HCT116 (cell line): ENCODE data around the gene SLMAP. TPM values are rescaled to one million over a fixed set of nuclear protein-coding genes. Genes with fewer than 3 reads are reported as not detected.
A peak's percentile ranks its signal among the peaks of the same experiment; 100 is the strongest.

Experiments
- ATAC-seq: fragments of 200-7000 bp; cut with Tn5 transposase; 2 replicates; pipeline ENCODE4 v1.9.1; 2020; ENCODE audit warnings: mild to moderate bottlenecking, moderate library complexity
- Bru-seq: library from RNA; stranded (reverse); fragments of 400-500 nt; gene quantifications from one replicate; lab custom pipeline; 2021; lab: Mats Ljungman, UMichigan
- BruChase-seq, 2 experiments: library from RNA; stranded (reverse); fragments of 400-500 nt; gene quantifications; one replicate each; lab custom pipeline; 2021; lab: Mats Ljungman, UMichigan
- BruUV-seq: library from RNA; stranded (reverse); fragments of 400-500 nt; replicated peaks from 2 replicates; lab custom pipeline; 2021; lab: Mats Ljungman, UMichigan
- CTCF ChIA-PET: fragments of 300-600 bp; sonication (Branson Sonifier 250); formaldehyde crosslinking; loops from one replicate; lab custom pipeline; 2021; ENCODE audit warnings: antibody characterized with exemption; lab: Charles Lee
- POLR2A ChIA-PET: fragments of 300-600, 350-600 bp; sonication (Branson Sonifier 250); formaldehyde crosslinking; loops from one replicate; lab custom pipeline; 2021; ENCODE audit warnings: antibody characterized with exemption; lab: Charles Lee
- RAD21 ChIA-PET, 2 experiments: fragments of 300-600 bp; sonication (Branson Sonifier 250); formaldehyde crosslinking; loops; one replicate each; lab custom pipeline; 2023; ENCODE audit warnings: low total read pairs in 2 of 2; ENCODE audit not compliant: uncharacterized antibody in 2 of 2, unreplicated experiment in 2 of 2, low non-redundant PET in 1 of 2; lab: Charles Lee
- DNase-seq: peaks from one replicate; pipeline ENCODE4 v3.0.0-alpha.2; 2010; ENCODE audit warnings: low read depth, low spot score
- H2AFZ ChIP-seq: fragments of 200-600 bp; shearing (Covaris generic), sonication (generic); 2 replicates; pipeline ENCODE4 v1.6.1; 2017; ENCODE audit warnings: low read depth, mixed run types, mixed read lengths, antibody characterized with exemption, low read length; ENCODE audit not compliant: poor library complexity, severe bottlenecking
- H3K27ac ChIP-seq: 2 replicates; pipeline ENCODE4 v1.5.1; 2012; ENCODE audit warnings: low read depth, low read length
- H3K27me3 ChIP-seq: fragments of 200-600 bp; sonication (generic); 2 replicates; pipeline ENCODE4 v1.6.1; 2016; ENCODE audit warnings: mixed run types, low read length, mixed read lengths; ENCODE audit not compliant: insufficient read depth
- H3K36me3 ChIP-seq, 2 experiments: fragments of 200-500 bp in 1 of 2; fragments of 200-600 bp in 1 of 2; sonication (Bioruptor generic) in 1 of 2; sonication (generic) in 1 of 2; 2 replicates each; pipeline versions ENCODE4 v1.5.1 to v1.6.1; 2014 to 2016; ENCODE audit warnings: low read length in 2 of 2, inconsistent platforms in 1 of 2, mixed read lengths in 1 of 2, mixed run types in 1 of 2; ENCODE audit not compliant: insufficient read depth in 2 of 2, control insufficient read depth in 1 of 2
- H3K4me1 ChIP-seq, 2 experiments: fragments of 200-600 bp in 1 of 2; sonication (generic) in 1 of 2; 2 replicates each; pipeline versions ENCODE4 v1.5.1 to v1.6.1; 2012 to 2017; ENCODE audit warnings: low read length in 2 of 2, inconsistent platforms in 1 of 2, mild to moderate bottlenecking in 1 of 2, mixed read lengths in 1 of 2, mixed run types in 1 of 2, moderate library complexity in 1 of 2; ENCODE audit not compliant: insufficient read depth in 2 of 2, control insufficient read depth in 1 of 2
- H3K4me2 ChIP-seq: fragments of 200-600 bp; sonication (generic); 2 replicates; pipeline ENCODE4 v1.6.1; 2017; ENCODE audit warnings: mixed run types, low read length, mixed read lengths
- H3K4me3 ChIP-seq, 2 experiments: fragments of 200-600 bp in 1 of 2; sonication (generic) in 1 of 2; replicated peaks in 1 of 2; 2 replicates each; pipeline ENCODE4 v1.5.1; 2011 to 2016; ENCODE audit warnings: low read length in 2 of 2, control low read depth in 1 of 2, low read depth in 1 of 2, mild to moderate bottlenecking in 1 of 2, mixed read lengths in 1 of 2, mixed run types in 1 of 2
- H3K79me2 ChIP-seq: fragments of 200-600 bp; sonication (generic); 2 replicates; pipeline ENCODE4 v1.6.1; 2017; ENCODE audit warnings: mild to moderate bottlenecking, mixed run types, low read length, moderate library complexity, mixed read lengths; ENCODE audit not compliant: insufficient read depth
- H3K9ac ChIP-seq: fragments of 200-600 bp; sonication (generic); 2 replicates; pipeline ENCODE4 v1.6.1; 2016; ENCODE audit warnings: low read length, mixed read lengths
- H3K9me2 ChIP-seq: fragments of 200-600 bp; sonication (generic), shearing (Covaris generic); 2 replicates; pipeline ENCODE4 v1.6.1; 2017; ENCODE audit warnings: mixed run types, mild to moderate bottlenecking, moderate library complexity; ENCODE audit not compliant: insufficient read depth
- H3K9me3 ChIP-seq, 2 experiments: fragments of 200-500 bp in 1 of 2; fragments of 200-600 bp in 1 of 2; sonication (Bioruptor generic) in 1 of 2; sonication (generic) in 1 of 2; 2 replicates each; pipeline ENCODE4 v1.6.1; 2014 to 2017; ENCODE audit warnings: low read length in 2 of 2, mixed read lengths in 2 of 2, inconsistent platforms in 1 of 2, low read depth in 1 of 2, mild to moderate bottlenecking in 1 of 2, mixed run types in 1 of 2, moderate library complexity in 1 of 2; ENCODE audit not compliant: control insufficient read depth in 1 of 2, insufficient read depth in 1 of 2
- H4K20me1 ChIP-seq: fragments of 200-600 bp; sonication (generic), shearing (Covaris generic); 2 replicates; pipeline ENCODE4 v1.6.1; 2017; ENCODE audit warnings: mixed run types, mild to moderate bottlenecking, moderate library complexity; ENCODE audit not compliant: insufficient read depth
- ATF3 ChIP-seq: IDR thresholded peaks from 2 replicates; pipeline ENCODE4 v1.6.1; 2012
- CBX3 ChIP-seq: IDR thresholded peaks from 2 replicates; pipeline ENCODE4 v1.6.1; 2012; ENCODE audit warnings: low read depth
- CEBPB ChIP-seq: IDR thresholded peaks from 2 replicates; pipeline ENCODE4 v1.6.1; 2012; ENCODE audit warnings: low read depth
- EGR1 ChIP-seq: IDR thresholded peaks from 2 replicates; pipeline ENCODE4 v1.6.1; 2012; ENCODE audit warnings: low read depth
- ELF1 ChIP-seq: IDR thresholded peaks from 2 replicates; pipeline ENCODE4 v1.6.1; 2012; ENCODE audit warnings: low read depth, borderline replicate concordance
- EZH2 ChIP-seq: fragments of 200-600 bp; sonication (generic); IDR thresholded peaks from 2 replicates; pipeline ENCODE4 v1.6.1; 2017; ENCODE audit warnings: antibody characterized with exemption, mixed run types
- EZH2phosphoT487 ChIP-seq: fragments of 200-600 bp; IDR thresholded peaks from 2 replicates; pipeline ENCODE4 v1.6.1; 2018; ENCODE audit warnings: antibody characterized with exemption, borderline replicate concordance
- FOSL1 ChIP-seq: IDR thresholded peaks from 2 replicates; pipeline ENCODE4 v1.6.1; 2012; ENCODE audit warnings: low read depth
- JUND ChIP-seq: IDR thresholded peaks from 2 replicates; pipeline ENCODE4 v1.6.1; 2012
- POLR2A ChIP-seq: IDR thresholded peaks from 2 replicates; pipeline ENCODE4 v1.7.0; 2011; ENCODE audit warnings: borderline replicate concordance; ENCODE audit not compliant: insufficient read depth, insufficient read length; ENCODE audit errors: extremely low read depth
- POLR2AphosphoS5 ChIP-seq: IDR thresholded peaks from 2 replicates; pipeline ENCODE4 v1.6.1; 2011; ENCODE audit warnings: mild to moderate bottlenecking, low read depth, low read length, moderate library complexity
- RAD21 ChIP-seq: IDR thresholded peaks from 2 replicates; pipeline ENCODE4 v1.6.1; 2012; ENCODE audit warnings: low read depth, mild to moderate bottlenecking
- REST ChIP-seq: IDR thresholded peaks from 2 replicates; pipeline ENCODE4 v1.6.1; 2012; ENCODE audit warnings: low read depth
- SIN3A ChIP-seq: IDR thresholded peaks from 2 replicates; pipeline ENCODE4 v1.6.1; 2012; ENCODE audit warnings: low read depth
- SP1 ChIP-seq: IDR thresholded peaks from 2 replicates; pipeline ENCODE4 v1.6.1; 2012; ENCODE audit warnings: low read depth
- SRF ChIP-seq: IDR thresholded peaks from 2 replicates; pipeline ENCODE4 v1.6.1; 2012; ENCODE audit warnings: low read depth
- TCF7L2 ChIP-seq: IDR thresholded peaks from 2 replicates; pipeline ENCODE4 v1.7.0; 2011; ENCODE audit warnings: borderline replicate concordance, inconsistent platforms; ENCODE audit not compliant: insufficient read depth, insufficient read length; ENCODE audit errors: extremely low read depth
- YY1 ChIP-seq: IDR thresholded peaks from 2 replicates; pipeline ENCODE4 v1.6.1; 2011; ENCODE audit warnings: low read length, low read depth, moderate library complexity, mild to moderate bottlenecking; ENCODE audit not compliant: insufficient replicate concordance; ENCODE audit errors: extremely low read depth
- ZBTB33 ChIP-seq: IDR thresholded peaks from 2 replicates; pipeline ENCODE4 v1.6.1; 2011; ENCODE audit warnings: mild to moderate bottlenecking, low read length, moderate library complexity; ENCODE audit not compliant: insufficient replicate concordance; ENCODE audit errors: extremely low read depth
- ZFX ChIP-seq: fragments of 450-650 bp; IDR thresholded peaks from 2 replicates; pipeline ENCODE4 v1.6.1; 2017
- ZNF274 ChIP-seq: fragments of 200-500 bp; sonication (Bioruptor generic); IDR thresholded peaks from 2 replicates; pipeline ENCODE4 v1.6.1; 2014; ENCODE audit warnings: mild to moderate bottlenecking, low read depth, low read length, inconsistent platforms
- intact Hi-C: fragments of 100-400 bp; cut with micrococcal nuclease; formaldehyde crosslinking; loops from 2 replicates; pipeline ENCODE4 v1.10.0; 2022
- long read RNA-seq: library from polyadenylated mRNA; unstranded; transcript quantifications from one replicate; pipeline ENCODE4 v2.0.0, GENCODE V29; 2021; ENCODE audit not compliant: unreplicated experiment
- polyA plus RNA-seq: library from polyadenylated mRNA; unstranded; fragments of >200 nt; gene quantifications from 2 replicates; pipeline ENCODE4 v1.2.1, GENCODE V29; 2012; ENCODE audit warnings: missing spikeins
- total RNA-seq: library from RNA; stranded (reverse); gene quantifications from one replicate; pipeline ENCODE4 v1.2.1, GENCODE V29; 2021; ENCODE audit not compliant: unreplicated experiment

Gene SLMAP
- 81.0 TPM for total RNA-seq
- 18.8 and 28.1 TPM in 2 replicates for polyA plus RNA-seq
- Bru-seq, nascent RNA, result percentile 92 among the genes with signal in this experiment
- percentile 84 among the genes with signal in this experiment for BruChase-seq, experiment 1, labeled RNA remaining after a 6-hour chase
- BruChase-seq, experiment 2, labeled RNA remaining after a 2-hour chase, result percentile 81 among the genes with signal in this experiment
- long read RNA-seq, full-length matches to known transcripts, result 2 of 79 reads
- long read RNA-seq, partial matches to known transcripts, result 48 of 79 reads
- long read RNA-seq, other reads (novel, unspliced or antisense), result 29 of 79 reads

- RAD21 ChIA-PET, result no interaction called here
- no TSS peak for BruUV-seq
- no peak for TF ChIP-seq RAD21
- TF ChIP-seq TCF7L2, result peak; percentile 67
- TF ChIP-seq JUND, result no peak
- peak; percentile 87 for TF ChIP-seq ZBTB33
- TF ChIP-seq EZH2, result no peak
- TF ChIP-seq POLR2AphosphoS5, result peak; percentile 92
- TF ChIP-seq SIN3A, result no peak
- TF ChIP-seq ATF3, result no peak
- no peak; the same call in 1 of the 2 replicates for TF ChIP-seq FOSL1
- peak; percentile 90 for TF ChIP-seq SP1
- no peak for TF ChIP-seq CEBPB
- peak; percentile 99 for TF ChIP-seq YY1
- TF ChIP-seq EZH2phosphoT487, result no peak
- TF ChIP-seq ZFX, result no peak
- peak; percentile 99 for TF ChIP-seq EGR1
- TF ChIP-seq ZNF274, result no peak
- TF ChIP-seq ELF1, result peak; percentile 46; the same call in 1 of the 2 replicates
- TF ChIP-seq POLR2A, result peak; percentile 57
- no peak for TF ChIP-seq SRF
- TF ChIP-seq REST, result no peak
- TF ChIP-seq CBX3, result peak; percentile 86; the same call in 1 of the 2 replicates
Measured at GRCh38 chr3:57755741-57756527, at the start of gene SLMAP. TSS of gene SLMAP (plus strand) at chr3:57756309. CDS start at chr3:57757652, 1,343 bp downstream.

More at GRCh38 chr3:57755741-57756527, at the start of gene SLMAP:
- Histone ChIP-seq H3K27me3 (no peaks in the 10 kb centered on the region), H3K4me2 (peak within 1 kb of the TSS; percentile 73), H3K9ac (peak within 1 kb of the TSS; percentile 92), H3K9me2 (no peaks in the 10 kb centered on the region), H2AFZ (peak within 1 kb of the TSS; percentile 56), H3K4me1 (peaks cover 32 to 62% of the 10 kb centered on the region in 2 experiments), H3K36me3 (peaks cover 8 to 23% of the 10 kb centered on the region in 2 experiments), H3K79me2 (peaks cover 48% of the 10 kb centered on the region), H3K27ac (peak within 1 kb of the TSS; percentile 82), H3K9me3 (no peaks in the 10 kb centered on the region), H3K4me3 (peak within 1 kb of the TSS; percentile 79 to 82), H4K20me1 (no peaks in the 10 kb centered on the region)
- ChIA-PET CTCF (no interaction called here), POLR2A (interaction anchor here (0.5 to 1.2 kb wide), 9 partner anchors 18 to 160 kb away, joined by 3 to 5 read pairs (median 3); partner anchors contain the start of gene DENND6A)
- intact Hi-C loops, result loop anchor here (1.0 to 2.0 kb wide), 3 partner anchors 49 to 159 kb away; partner anchors contain the start of genes ARF4 and DENND6A
- DNase-seq, result peak; percentile 96
- ATAC-seq, result peak; percentile 86
